Measurements from ENCODE around the gene KBTBD7. TPM values are rescaled to one million over a fixed set of nuclear protein-coding genes. Genes with fewer than 3 reads are reported as not detected.

The KBTBD7 gene
- total and polyA plus RNA-seq, 2 of the 8 experiments (the other 6 are each of a cell fraction or from before 2014, with no cell fraction given), result 10.2 to 17.4 TPM

DNA sequence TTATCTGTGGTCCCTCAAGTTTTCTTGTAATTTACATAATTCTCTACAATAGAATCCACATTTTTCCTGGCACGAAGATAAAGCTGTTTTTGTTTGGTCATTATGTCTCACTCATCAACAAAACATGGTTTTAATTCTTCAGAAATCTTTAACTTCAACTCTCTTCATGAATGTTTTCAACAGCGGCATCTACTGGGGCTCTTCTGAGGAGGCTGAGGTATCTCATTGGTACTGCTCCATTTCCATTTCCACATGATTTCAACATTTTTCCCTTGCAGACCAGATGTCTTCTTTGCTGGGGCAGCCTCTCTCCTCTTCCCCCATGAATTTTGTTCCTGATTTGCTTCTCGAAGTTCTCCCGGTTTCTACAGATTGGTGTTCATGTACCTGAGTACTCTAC is 5.8 kb upstream of the KBTBD7 start:
- Histone ChIP-seq H4K8ac (ENCODE audit: extremely low read depth, insufficient read depth, low read length) (no peak overlapping the region), H3K4me2 (ENCODE audit: insufficient read depth in 1 of 2, low read depth in 2 of 2, low read length in 2 of 2) (no peak overlapping the region), H2BK15ac (ENCODE audit: low read length) (no peak overlapping the region), H2AFZ (ENCODE audit: low read length) (no peak overlapping the region), H2BK120ac (replicated peaks; ENCODE audit: low read depth, low read length) (no peak overlapping the region), H2AK5ac (ENCODE audit: low read depth, low read length) (no peak overlapping the region), H3K56ac (replicated peaks; ENCODE audit: insufficient read length, low read depth, low read length) (no peak overlapping the region), H3K14ac (ENCODE audit: insufficient read length) (no peak overlapping the region), H4K20me1 (replicated peaks in 1 of 2; ENCODE audit: control insufficient read depth in 1 of 2, insufficient read depth in 2 of 2, low read length in 2 of 2) (no peaks in the 10 kb centered on the region), H3K4me1 (replicated peaks in 1 of 4; ENCODE audit: control insufficient read depth in 3 of 4, insufficient read depth in 4 of 4, low read length in 3 of 4) (no peaks in the 10 kb centered on the region), H3K23me2 (ENCODE audit: low read depth, low read length) (no peaks in the 10 kb centered on the region), H3K36me3 (ENCODE audit: control insufficient read depth in 2 of 4, insufficient read depth in 4 of 4, low read length in 3 of 4) (no peaks in the 10 kb centered on the region), H3K27me3 (replicated peaks in 1 of 4; ENCODE audit: control insufficient read depth in 3 of 4, extremely low read depth in 1 of 4, insufficient read depth in 3 of 4, low read length in 3 of 4) (no peaks in the 10 kb centered on the region), H3K9ac (replicated peaks in 1 of 4; ENCODE audit: extremely low read depth in 1 of 4, low read depth in 3 of 4, low read length in 3 of 4) (no peak overlapping the region), H3K79me2 (ENCODE audit: control insufficient read depth in 1 of 2, insufficient read depth in 2 of 2, low read length in 2 of 2) (no peaks in the 10 kb centered on the region), H3K79me1 (ENCODE audit: low read depth, low read length) (no peaks in the 10 kb centered on the region), H3K4ac (replicated peaks; ENCODE audit: insufficient read length, low read depth, low read length) (no peak overlapping the region), H3K9me3 (ENCODE audit: insufficient read depth in 2 of 2, low read depth in 1 of 2, low read length in 1 of 2) (no peaks in the 10 kb centered on the region), H3K18ac (ENCODE audit: extremely low read depth, low read length) (no peak overlapping the region), H4K5ac (ENCODE audit: insufficient read length, low read depth, low read length) (no peak overlapping the region), H3K23ac (ENCODE audit: insufficient read length) (no peak overlapping the region), H3K4me3 (ENCODE audit: extremely low read depth in 1 of 4, insufficient read depth in 2 of 4, low read depth in 3 of 4, low read length in 4 of 4) (no peak overlapping the region), H2BK12ac (ENCODE audit: low read depth, low read length) (no peak overlapping the region), H4K91ac (replicated peaks; ENCODE audit: insufficient read length, low read length) (no peak overlapping the region), H2BK20ac (ENCODE audit: low read length) (no peak overlapping the region), H3K27ac (ENCODE audit: low read depth, low read length) (no peak overlapping the region), H2BK5ac (ENCODE audit: low read depth, low read length) (no peak overlapping the region)
- FAIRE-seq, result no peak
- CTCF ChIA-PET (ENCODE audit: partially characterized antibody), result no interaction called here
- TF ChIP-seq HDAC6 (IDR thresholded peaks at IDR 0.05; ENCODE audit: low read depth, low read length) (no peak), TEAD4 (IDR thresholded peaks at IDR 0.05; ENCODE audit: low read depth, low read length) (no peak), POLR2A (IDR thresholded peaks at IDR 0.05; ENCODE audit: control extremely low read depth in 1 of 2, low read depth in 2 of 2, low read length in 2 of 2) (no peak), TBP (IDR thresholded peaks at IDR 0.05; ENCODE audit: low read depth, low read length) (no peak), SP2 (IDR thresholded peaks at IDR 0.05; ENCODE audit: low read length) (no peak), NANOG (IDR thresholded peaks at IDR 0.05; ENCODE audit: insufficient read depth, low read depth, low read length, poor library complexity, severe bottlenecking) (no peak), POU5F1 (IDR thresholded peaks at IDR 0.05; ENCODE audit: low read depth, low read length) (no peak), GABPA (IDR thresholded peaks at IDR 0.05; ENCODE audit: borderline replicate concordance, insufficient read depth, low read length) (no peak), KDM5A (IDR thresholded peaks at IDR 0.05; ENCODE audit: low read length) (no peak), BRCA1 (IDR thresholded peaks at IDR 0.05; ENCODE audit: low read depth, low read length) (no peak), RFX5 (IDR thresholded peaks at IDR 0.05; ENCODE audit: borderline replicate concordance, low read depth, low read length) (no peak)
- TF ChIP-seq, protein P1, sequence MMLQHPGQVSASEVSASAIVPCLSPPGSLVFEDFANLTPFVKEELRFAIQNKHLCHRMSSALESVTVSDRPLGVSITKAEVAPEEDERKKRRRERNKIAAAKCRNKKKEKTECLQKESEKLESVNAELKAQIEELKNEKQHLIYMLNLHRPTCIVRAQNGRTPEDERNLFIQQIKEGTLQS (IDR thresholded peaks at IDR 0.05; ENCODE audit: insufficient read depth, low read depth, low read length), result no peak
- DNase-seq (ENCODE audit: low read depth in 1 of 2, low spot score in 2 of 2), result no peak
- WGBS, 2 experiments (ENCODE audit: extremely low coverage in 1 of 2, insufficient coverage in 1 of 2, insufficient read length in 1 of 2, insufficient replicate concordance in 2 of 2, low coverage in 1 of 2, low lambda C conversion rate in 2 of 2, missing lambda C conversion rate in 1 of 2), result 91% methylated on average over 4 of the region's 4 CpGs; no CpG with 5 or more reads in 1 of the 2 experiments
- POLR2A ChIA-PET (ENCODE audit: partially characterized antibody), result no interaction called here
